Liver (tissue), 3 donors: ENCODE data around the gene MYO1B.

Experiments
- ATF3 ChIP-seq: IDR thresholded peaks from 2 replicates; pipeline ENCODE4 v1.6.1; 2016; ENCODE audit warnings: antibody characterized with exemption
- EGR1 ChIP-seq, 2 donors: IDR thresholded peaks; 2 replicates each; pipeline ENCODE4 v1.6.1; 2016 to 2018; ENCODE audit warnings: antibody characterized with exemption in 2 of 2, low read depth in 2 of 2
- GABPA ChIP-seq, 2 donors: IDR thresholded peaks in 1 of 2; conservative IDR thresholded peaks in 1 of 2; 2 replicates each; pipeline ENCODE4 v1.6.1; 2016; ENCODE audit warnings: antibody characterized with exemption in 2 of 2, mild to moderate bottlenecking in 1 of 2, moderate library complexity in 1 of 2
- HNF4G ChIP-seq: IDR thresholded peaks from 2 replicates; pipeline ENCODE4 v1.6.1; 2016; ENCODE audit warnings: antibody characterized with exemption
- JUND ChIP-seq, 2 donors: IDR thresholded peaks; 2 replicates each; pipeline ENCODE4 v1.6.1; 2016; ENCODE audit warnings: antibody characterized with exemption in 2 of 2
- RAD21 ChIP-seq, 2 donors: IDR thresholded peaks; 2 replicates each; pipeline ENCODE4 v1.6.1; 2016; ENCODE audit warnings: antibody characterized with exemption in 2 of 2, mild to moderate bottlenecking in 2 of 2
- RXRA ChIP-seq, 2 donors: IDR thresholded peaks; 2 replicates each; pipeline ENCODE4 v1.6.1; 2017 to 2018; ENCODE audit warnings: antibody characterized with exemption in 2 of 2, mild to moderate bottlenecking in 1 of 2
- SP1 ChIP-seq: IDR thresholded peaks from 2 replicates; pipeline ENCODE4 v1.6.1; 2018; ENCODE audit warnings: antibody characterized with exemption, mild to moderate bottlenecking
- TAF1 ChIP-seq: conservative IDR thresholded peaks from 2 replicates; pipeline ENCODE4 v1.6.1; 2016; ENCODE audit warnings: antibody characterized with exemption, mild to moderate bottlenecking
- YY1 ChIP-seq: IDR thresholded peaks from 2 replicates; pipeline ENCODE4 v1.6.1; 2016; ENCODE audit warnings: antibody characterized with exemption, mild to moderate bottlenecking
- TF ChIP-seq, protein P1 (sequence below): fragments of 150-350 bp; IDR thresholded peaks from 2 replicates; pipeline ENCODE4 v1.5.1; 2017; ENCODE audit warnings: improper control_type of control experiment, low read depth, low read length; ENCODE audit not compliant: missing input control
- TF ChIP-seq, protein P2 (sequence below): IDR thresholded peaks from 2 replicates; pipeline ENCODE4 v1.6.1; 2016; ENCODE audit warnings: antibody characterized with exemption
- TF ChIP-seq, protein P3 (sequence below): IDR thresholded peaks from 2 replicates; pipeline ENCODE4 v1.6.1; 2016; ENCODE audit warnings: antibody characterized with exemption, mild to moderate bottlenecking
- TF ChIP-seq, protein P4 (sequence below): IDR thresholded peaks from 2 replicates; pipeline ENCODE4 v1.6.1; 2016; ENCODE audit warnings: antibody characterized with exemption
- donor health status: healthy.
- donor health status: healthy.

DNA sequence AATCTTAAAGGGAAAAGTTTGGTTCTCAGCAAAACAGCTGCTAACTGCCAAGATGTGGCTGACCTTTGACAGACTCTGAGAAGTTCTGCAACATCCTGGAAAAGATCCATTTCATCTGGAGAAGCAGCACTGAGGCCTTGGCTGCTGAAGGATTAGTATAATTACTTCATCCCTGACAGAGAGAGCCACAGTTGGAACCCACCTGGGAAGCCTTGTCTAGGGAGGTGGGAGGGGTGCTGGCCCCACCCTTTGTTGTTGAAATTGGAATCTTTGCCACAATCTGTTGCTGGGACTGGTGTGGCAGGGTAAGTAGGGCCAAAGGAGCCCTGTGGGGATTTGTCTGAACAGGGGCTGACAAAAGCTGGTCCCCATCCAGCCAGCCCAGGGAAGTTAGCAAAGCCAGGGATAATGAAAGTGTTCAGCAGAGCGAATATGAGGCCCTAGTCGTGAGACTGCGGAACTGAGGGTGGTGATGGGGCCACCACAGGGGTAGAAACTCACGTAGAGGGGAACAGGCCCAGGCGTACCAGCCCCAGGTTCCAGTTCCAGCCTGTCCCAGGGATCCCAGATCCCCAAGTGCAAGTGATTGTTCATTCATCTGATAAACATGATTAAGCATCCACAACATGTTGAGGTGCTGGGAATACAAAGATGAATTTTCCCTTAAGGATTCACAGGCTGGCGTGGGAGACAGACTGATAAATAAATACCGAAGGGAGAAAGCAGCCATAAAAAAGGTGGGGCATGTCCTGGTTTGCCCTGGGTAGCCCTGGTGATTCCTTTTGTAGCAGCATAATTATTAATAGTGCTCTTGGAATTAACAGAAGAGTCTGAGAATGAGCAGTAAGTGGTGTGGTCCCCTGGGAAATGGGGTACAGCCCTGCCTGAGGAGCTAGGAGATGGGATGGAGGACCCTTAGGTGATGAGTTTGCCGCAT lies 60.0 kb downstream of the MYO1B start:
- no peak for TF ChIP-seq EGR1 (IDR thresholded peaks at IDR 0.05; ENCODE audit: low read depth in 2 of 2)
- TF ChIP-seq, protein P1, sequence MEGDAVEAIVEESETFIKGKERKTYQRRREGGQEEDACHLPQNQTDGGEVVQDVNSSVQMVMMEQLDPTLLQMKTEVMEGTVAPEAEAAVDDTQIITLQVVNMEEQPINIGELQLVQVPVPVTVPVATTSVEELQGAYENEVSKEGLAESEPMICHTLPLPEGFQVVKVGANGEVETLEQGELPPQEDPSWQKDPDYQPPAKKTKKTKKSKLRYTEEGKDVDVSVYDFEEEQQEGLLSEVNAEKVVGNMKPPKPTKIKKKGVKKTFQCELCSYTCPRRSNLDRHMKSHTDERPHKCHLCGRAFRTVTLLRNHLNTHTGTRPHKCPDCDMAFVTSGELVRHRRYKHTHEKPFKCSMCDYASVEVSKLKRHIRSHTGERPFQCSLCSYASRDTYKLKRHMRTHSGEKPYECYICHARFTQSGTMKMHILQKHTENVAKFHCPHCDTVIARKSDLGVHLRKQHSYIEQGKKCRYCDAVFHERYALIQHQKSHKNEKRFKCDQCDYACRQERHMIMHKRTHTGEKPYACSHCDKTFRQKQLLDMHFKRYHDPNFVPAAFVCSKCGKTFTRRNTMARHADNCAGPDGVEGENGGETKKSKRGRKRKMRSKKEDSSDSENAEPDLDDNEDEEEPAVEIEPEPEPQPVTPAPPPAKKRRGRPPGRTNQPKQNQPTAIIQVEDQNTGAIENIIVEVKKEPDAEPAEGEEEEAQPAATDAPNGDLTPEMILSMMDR, result no peak
- TF ChIP-seq, protein P2, sequence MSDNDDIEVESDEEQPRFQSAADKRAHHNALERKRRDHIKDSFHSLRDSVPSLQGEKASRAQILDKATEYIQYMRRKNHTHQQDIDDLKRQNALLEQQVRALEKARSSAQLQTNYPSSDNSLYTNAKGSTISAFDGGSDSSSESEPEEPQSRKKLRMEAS, result no peak
- TF ChIP-seq ATF3, result no peak
- TF ChIP-seq TAF1, result no peak
- TF ChIP-seq, protein P3, sequence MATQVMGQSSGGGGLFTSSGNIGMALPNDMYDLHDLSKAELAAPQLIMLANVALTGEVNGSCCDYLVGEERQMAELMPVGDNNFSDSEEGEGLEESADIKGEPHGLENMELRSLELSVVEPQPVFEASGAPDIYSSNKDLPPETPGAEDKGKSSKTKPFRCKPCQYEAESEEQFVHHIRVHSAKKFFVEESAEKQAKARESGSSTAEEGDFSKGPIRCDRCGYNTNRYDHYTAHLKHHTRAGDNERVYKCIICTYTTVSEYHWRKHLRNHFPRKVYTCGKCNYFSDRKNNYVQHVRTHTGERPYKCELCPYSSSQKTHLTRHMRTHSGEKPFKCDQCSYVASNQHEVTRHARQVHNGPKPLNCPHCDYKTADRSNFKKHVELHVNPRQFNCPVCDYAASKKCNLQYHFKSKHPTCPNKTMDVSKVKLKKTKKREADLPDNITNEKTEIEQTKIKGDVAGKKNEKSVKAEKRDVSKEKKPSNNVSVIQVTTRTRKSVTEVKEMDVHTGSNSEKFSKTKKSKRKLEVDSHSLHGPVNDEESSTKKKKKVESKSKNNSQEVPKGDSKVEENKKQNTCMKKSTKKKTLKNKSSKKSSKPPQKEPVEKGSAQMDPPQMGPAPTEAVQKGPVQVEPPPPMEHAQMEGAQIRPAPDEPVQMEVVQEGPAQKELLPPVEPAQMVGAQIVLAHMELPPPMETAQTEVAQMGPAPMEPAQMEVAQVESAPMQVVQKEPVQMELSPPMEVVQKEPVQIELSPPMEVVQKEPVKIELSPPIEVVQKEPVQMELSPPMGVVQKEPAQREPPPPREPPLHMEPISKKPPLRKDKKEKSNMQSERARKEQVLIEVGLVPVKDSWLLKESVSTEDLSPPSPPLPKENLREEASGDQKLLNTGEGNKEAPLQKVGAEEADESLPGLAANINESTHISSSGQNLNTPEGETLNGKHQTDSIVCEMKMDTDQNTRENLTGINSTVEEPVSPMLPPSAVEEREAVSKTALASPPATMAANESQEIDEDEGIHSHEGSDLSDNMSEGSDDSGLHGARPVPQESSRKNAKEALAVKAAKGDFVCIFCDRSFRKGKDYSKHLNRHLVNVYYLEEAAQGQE, result no peak
- no peak for TF ChIP-seq GABPA (IDR thresholded peaks at IDR 0.05 in 1 of 2, conservative IDR thresholded peaks at IDR 0.05 in 1 of 2)
- TF ChIP-seq RAD21 (IDR thresholded peaks at IDR 0.05), result peak in 1 of 2 donors; percentile 7
- TF ChIP-seq SP1, result no peak
- no peak for TF ChIP-seq YY1
- TF ChIP-seq JUND (IDR thresholded peaks at IDR 0.05), result no peak
- TF ChIP-seq RXRA (IDR thresholded peaks at IDR 0.05), result no peak
- TF ChIP-seq, protein P4, sequence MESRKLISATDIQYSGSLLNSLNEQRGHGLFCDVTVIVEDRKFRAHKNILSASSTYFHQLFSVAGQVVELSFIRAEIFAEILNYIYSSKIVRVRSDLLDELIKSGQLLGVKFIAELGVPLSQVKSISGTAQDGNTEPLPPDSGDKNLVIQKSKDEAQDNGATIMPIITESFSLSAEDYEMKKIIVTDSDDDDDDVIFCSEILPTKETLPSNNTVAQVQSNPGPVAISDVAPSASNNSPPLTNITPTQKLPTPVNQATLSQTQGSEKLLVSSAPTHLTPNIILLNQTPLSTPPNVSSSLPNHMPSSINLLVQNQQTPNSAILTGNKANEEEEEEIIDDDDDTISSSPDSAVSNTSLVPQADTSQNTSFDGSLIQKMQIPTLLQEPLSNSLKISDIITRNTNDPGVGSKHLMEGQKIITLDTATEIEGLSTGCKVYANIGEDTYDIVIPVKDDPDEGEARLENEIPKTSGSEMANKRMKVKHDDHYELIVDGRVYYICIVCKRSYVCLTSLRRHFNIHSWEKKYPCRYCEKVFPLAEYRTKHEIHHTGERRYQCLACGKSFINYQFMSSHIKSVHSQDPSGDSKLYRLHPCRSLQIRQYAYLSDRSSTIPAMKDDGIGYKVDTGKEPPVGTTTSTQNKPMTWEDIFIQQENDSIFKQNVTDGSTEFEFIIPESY, result no peak
- TF ChIP-seq HNF4G, result no peak
